GM19324 (cell line): ENCODE results near the gene FTO.

Source experiments
- ATAC-seq: cut with Tn5 transposase; IDR thresholded peaks from one replicate; pipeline ENCODE4 v1.9.1; 2021; ENCODE audit warnings: mild to moderate bottlenecking, moderate library complexity; ENCODE audit not compliant: unreplicated experiment, low FRiP score

The FTO gene

GRCh38 chr16:54097774-54098173, 393.8 kb downstream of the FTO start:
- ATAC-seq: no peak

DNA sequence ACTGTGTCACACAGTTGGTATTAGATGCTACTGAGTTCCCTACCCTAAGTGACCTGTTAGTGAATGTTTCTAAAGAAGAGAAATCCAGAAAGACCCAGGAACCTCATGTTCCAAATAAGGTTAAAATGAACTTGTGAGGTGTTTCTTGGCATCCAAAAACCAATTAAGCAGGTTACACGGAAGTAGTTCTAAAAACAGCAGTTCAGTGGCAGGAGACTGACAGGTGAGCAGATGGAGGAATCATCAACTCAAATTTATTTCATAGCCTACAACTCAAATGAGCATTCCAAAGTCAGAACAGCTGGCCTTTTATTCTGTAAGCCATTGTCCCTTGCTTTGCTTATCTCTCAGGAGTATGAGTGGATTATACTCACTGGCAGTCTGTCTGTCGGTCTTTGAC, 394.3 kb downstream of the FTO start:
- no peak for ATAC-seq

- no peak for ATAC-seq
These were observed 395.7 kb downstream of the FTO start for GRCh38 chr16:54099627-54100026.

GRCh38 chr16:54102888-54103866, 399.2 kb downstream of the FTO start:
- no peak for ATAC-seq

DNA sequence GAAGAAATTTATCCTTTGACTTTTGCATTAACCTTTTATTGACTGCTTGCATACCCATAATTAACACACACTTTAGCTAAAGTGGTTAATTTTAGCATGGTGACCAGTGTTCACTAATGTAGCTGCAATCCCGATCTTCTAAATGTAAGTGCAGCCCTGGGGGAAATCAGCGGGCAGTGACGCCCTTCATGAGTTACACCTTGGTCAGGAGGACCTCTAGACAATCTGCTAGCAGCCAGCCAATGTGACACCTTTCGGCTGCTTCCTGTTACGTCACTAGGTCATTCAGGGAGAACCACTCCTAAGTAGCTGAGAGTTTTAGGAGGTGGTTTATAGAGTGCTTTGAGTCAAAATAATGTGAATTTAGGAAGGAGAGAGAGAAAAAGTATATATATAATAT, 402.1 kb downstream of the FTO start:
- ATAC-seq: no peak

DNA sequence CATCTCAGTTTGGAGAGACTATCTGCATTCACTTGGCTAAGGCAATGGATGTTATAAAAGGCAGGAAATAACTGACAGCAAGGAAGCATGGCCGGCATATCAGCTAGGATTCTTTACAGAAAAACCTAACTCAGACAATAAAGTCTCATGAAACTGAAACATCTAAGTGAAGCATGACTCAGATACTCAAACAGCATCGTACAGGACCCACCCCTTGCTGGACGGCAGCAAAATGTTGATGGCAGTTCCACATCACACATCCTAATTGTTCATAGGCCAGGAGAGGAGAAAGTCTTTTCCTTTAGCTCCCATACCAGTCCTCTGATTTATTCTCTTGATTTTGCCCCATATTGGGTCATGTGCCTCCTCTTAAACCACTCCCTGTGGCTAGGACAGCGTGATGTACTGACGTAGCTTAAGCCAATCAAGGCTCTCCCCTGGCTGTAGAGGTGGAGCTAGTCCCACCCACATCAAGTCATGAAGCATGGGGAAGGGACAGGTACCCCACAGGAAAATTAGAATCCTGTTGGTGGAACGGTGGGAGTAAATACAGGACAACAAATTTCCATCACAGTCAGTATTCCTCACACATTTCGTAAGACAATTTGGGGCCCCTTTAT, 403.7 kb downstream of the FTO start:
- no peak for ATAC-seq

- ATAC-seq: no peak
These were observed 406.3 kb downstream of the FTO start for GRCh38 chr16:54110016-54110981.

GRCh38 chr16:54112451-54113206, 408.7 kb downstream of the FTO start:
- ATAC-seq: no peak

DNA sequence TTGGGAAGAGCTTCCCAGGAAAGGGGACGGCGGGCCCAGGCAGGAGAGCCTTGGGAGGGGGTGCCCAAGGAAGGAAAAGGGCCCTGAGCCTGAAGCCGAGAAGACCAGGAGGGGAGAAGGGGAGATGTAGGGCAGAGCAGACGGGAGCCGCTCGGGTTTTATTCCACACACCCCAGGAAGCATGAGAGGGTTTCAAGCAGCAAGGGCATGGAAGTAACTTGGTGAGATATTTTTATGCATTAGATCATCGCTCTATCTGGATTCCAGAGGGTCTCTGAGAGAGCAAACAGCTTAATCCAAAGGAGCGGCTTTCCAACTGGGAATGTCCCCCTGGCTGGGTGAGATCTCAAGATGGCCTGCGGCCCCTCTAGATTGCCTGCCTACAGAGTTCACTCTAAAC, 411.6 kb downstream of the FTO start:
- no peak for ATAC-seq

DNA sequence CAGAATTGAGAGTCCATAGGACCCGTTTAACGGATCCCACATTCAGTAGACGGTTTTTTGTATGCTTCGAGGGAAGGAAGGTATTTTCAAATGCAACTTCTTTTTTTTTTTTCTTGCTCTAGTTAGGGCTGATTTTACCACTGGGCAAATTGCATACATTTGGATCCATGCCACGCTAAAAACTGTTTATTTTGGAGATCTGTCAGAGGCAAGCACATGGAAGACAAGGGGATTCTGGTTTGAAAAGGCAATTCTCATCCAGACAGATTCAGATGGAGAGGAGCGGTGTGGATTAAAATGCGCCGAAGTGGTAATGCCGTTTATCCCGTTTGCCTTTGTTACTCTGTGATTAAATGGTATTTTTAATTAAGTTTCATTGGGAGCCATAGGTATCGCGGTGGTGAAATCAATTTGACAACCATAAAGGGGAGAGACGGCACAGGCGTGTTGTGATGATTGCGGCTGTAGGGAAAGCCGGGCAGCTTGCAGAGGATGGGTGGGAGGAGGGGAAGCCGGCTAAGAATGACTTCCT, 412.2 kb downstream of the FTO start:
- ATAC-seq: no peak

DNA sequence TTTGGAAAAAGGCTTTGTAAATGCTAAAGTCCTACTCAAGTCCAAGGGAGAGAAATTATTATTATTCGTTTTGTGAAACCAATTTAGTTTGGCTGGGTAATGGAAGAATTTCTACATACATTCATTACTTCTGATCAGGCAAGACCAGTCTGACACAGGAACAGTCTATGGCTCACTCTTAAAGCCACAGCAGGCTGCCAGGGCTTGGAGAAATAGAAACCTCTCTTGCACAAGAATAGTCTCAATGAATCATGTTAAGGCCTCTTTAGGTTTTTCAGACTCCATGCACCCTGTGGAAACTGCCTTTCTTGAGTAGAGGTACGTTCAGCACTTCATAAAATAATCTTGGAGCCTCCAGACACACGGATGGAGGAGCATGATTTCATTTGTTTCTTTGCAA, 414.9 kb downstream of the FTO start:
- ATAC-seq: no peak

GRCh38 chr16:54120846-54121480, 417.0 kb downstream of the FTO start:
- ATAC-seq: no peak

DNA sequence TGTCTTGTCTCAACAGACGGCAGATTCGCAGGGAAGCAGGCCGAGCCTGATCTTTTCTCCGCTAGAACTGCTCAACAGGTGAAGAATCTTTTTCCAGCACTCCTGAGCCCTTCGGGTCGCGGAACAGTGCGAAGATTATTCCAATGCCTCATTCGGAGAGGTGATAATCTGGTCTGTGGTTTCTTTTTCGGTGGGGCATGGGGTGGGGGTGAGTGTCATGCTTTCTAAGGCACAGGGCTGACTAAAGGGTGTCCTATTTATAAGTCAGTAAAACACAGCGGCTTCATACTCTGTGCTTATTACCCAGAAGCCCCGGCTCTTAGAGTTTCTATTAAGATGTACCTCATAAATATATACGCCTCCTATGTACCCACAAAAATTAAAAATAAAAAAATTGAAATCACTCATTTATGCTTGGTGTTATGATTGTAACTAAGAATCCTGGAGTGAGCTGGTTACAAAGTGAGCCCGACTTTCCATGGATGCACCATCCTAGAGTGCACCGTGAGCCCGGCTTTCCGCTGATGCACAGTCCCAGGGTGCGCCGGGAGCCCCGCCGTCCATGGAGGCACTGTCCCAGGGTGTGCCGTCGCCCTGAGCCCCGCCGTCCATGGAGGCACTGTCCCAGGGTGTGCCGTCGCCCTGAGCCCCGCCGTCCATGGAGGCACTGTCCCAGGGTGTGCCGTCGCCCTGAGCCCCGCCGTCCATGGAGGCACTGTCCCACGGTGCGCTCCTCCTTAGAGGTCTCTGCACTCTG, 417.8 kb downstream of the FTO start:
- ATAC-seq: no peak

GRCh38 chr16:54123766-54124165, 419.8 kb downstream of the FTO start:
- ATAC-seq: no peak

GRCh38 chr16:54125751-54126655, 422.0 kb downstream of the FTO start:
- ATAC-seq: no peak

GRCh38 chr16:54126907-54127306, 423.0 kb downstream of the FTO start:
- ATAC-seq: no peak

GRCh38 chr16:54128629-54129234, 424.8 kb downstream of the FTO start:
- ATAC-seq: no peak
